ENCODE data around the gene SAG. TPM values are rescaled to one million over a fixed set of nuclear protein-coding genes. Genes with fewer than 3 reads are reported as not detected.

The SAG gene
- total and polyA plus RNA-seq, 9 of the 15 experiments (the other 6 are each of a cell fraction or from before 2014, with no cell fraction given): 0.04 to 0.64 (median 0.31) TPM; not detected in 5

DNA sequence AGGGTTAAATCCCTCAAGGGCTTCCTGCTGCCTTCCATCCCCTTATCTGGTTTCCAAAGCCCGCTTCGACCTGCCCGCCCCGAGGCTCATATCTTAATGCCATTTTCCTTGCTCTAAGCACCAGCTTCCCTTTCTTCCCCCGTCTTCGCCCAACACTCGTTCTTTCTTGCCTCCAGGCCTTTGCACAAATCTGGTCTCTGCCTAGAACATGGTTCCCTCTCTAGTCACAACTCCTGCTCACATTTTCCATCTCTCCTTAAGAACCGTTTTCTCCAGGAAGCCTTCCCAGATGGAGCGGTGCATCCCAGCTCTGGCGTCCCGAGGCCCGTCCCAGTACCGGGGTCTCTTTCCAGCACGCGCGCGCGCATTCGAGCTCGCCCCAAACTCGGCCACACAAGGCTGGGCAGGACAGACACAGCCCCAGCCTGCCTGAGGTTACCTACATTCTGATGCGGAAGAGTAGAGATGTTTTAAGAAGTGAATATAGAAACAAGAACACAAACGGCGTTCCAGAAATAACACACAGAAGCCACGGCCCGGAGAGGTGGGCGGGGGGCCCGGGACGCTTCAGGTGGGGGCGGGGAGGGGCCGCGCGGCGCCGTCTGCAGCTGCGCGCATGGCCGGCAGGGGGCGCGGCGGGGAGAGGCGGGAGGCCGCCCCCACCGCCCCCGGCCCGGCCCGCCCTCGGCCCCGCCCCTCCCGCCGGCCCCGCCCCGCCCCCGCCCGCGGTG lies 46.3 kb downstream of the SAG start, which contains the start of gene DGKD (continued):
- TF ChIP-seq BRD9 (IDR thresholded peaks at IDR 0.05; ENCODE audit: low read depth, partially characterized antibody): no peak
- TF ChIP-seq, protein P1, sequence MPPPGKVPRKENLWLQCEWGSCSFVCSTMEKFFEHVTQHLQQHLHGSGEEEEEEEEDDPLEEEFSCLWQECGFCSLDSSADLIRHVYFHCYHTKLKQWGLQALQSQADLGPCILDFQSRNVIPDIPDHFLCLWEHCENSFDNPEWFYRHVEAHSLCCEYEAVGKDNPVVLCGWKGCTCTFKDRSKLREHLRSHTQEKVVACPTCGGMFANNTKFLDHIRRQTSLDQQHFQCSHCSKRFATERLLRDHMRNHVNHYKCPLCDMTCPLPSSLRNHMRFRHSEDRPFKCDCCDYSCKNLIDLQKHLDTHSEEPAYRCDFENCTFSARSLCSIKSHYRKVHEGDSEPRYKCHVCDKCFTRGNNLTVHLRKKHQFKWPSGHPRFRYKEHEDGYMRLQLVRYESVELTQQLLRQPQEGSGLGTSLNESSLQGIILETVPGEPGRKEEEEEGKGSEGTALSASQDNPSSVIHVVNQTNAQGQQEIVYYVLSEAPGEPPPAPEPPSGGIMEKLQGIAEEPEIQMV (tag; conservative IDR thresholded peaks at IDR 0.05; ENCODE audit: low read depth): no peak
- TF ChIP-seq, protein P2, sequence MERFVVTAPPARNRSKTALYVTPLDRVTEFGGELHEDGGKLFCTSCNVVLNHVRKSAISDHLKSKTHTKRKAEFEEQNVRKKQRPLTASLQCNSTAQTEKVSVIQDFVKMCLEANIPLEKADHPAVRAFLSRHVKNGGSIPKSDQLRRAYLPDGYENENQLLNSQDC (CRISPR knock-in tag; IDR thresholded peaks at IDR 0.05): no peak
- TF ChIP-seq JUNB (CRISPR knock-in tag; conservative IDR thresholded peaks at IDR 0.05): no peak
- no peak for TF ChIP-seq TCF3 (CRISPR knock-in tag; IDR thresholded peaks at IDR 0.05)
- TF ChIP-seq, protein P3, sequence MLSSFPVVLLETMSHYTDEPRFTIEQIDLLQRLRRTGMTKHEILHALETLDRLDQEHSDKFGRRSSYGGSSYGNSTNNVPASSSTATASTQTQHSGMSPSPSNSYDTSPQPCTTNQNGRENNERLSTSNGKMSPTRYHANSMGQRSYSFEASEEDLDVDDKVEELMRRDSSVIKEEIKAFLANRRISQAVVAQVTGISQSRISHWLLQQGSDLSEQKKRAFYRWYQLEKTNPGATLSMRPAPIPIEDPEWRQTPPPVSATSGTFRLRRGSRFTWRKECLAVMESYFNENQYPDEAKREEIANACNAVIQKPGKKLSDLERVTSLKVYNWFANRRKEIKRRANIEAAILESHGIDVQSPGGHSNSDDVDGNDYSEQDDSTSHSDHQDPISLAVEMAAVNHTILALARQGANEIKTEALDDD (IDR thresholded peaks at IDR 0.05): peak; percentile 46; the same call in 1 of the 2 replicates
- no peak for TF ChIP-seq MCM5 (IDR thresholded peaks at IDR 0.05; ENCODE audit: low read depth)
- TF ChIP-seq NFATC3 (IDR thresholded peaks at IDR 0.05): no peak
- TF ChIP-seq MCM7 (IDR thresholded peaks at IDR 0.05): no peak
- no peak for TF ChIP-seq HMG20A (CRISPR knock-in tag; conservative IDR thresholded peaks at IDR 0.05)
- TF ChIP-seq, protein P4, sequence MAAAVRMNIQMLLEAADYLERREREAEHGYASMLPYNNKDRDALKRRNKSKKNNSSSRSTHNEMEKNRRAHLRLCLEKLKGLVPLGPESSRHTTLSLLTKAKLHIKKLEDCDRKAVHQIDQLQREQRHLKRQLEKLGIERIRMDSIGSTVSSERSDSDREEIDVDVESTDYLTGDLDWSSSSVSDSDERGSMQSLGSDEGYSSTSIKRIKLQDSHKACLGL (CRISPR knock-in tag; IDR thresholded peaks at IDR 0.05; ENCODE audit: borderline replicate concordance, poor library complexity, severe bottlenecking): no peak
- peak; percentile 35; the same call in 1 of the 2 replicates for TF ChIP-seq ATF7 (IDR thresholded peaks at IDR 0.05)
- no peak for TF ChIP-seq HDAC6 (IDR thresholded peaks at IDR 0.05; ENCODE audit: low read depth, low read length)
- TF ChIP-seq, protein P5, sequence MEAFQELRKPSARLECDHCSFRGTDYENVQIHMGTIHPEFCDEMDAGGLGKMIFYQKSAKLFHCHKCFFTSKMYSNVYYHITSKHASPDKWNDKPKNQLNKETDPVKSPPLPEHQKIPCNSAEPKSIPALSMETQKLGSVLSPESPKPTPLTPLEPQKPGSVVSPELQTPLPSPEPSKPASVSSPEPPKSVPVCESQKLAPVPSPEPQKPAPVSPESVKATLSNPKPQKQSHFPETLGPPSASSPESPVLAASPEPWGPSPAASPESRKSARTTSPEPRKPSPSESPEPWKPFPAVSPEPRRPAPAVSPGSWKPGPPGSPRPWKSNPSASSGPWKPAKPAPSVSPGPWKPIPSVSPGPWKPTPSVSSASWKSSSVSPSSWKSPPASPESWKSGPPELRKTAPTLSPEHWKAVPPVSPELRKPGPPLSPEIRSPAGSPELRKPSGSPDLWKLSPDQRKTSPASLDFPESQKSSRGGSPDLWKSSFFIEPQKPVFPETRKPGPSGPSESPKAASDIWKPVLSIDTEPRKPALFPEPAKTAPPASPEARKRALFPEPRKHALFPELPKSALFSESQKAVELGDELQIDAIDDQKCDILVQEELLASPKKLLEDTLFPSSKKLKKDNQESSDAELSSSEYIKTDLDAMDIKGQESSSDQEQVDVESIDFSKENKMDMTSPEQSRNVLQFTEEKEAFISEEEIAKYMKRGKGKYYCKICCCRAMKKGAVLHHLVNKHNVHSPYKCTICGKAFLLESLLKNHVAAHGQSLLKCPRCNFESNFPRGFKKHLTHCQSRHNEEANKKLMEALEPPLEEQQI (IDR thresholded peaks at IDR 0.05): no peak
- TF ChIP-seq SRSF9 (IDR thresholded peaks at IDR 0.05; ENCODE audit: borderline replicate concordance, low read depth, low read length): no peak
- no peak for TF ChIP-seq ZNF140 (CRISPR knock-in tag; IDR thresholded peaks at IDR 0.05)
- no peak for TF ChIP-seq CHD4 (IDR thresholded peaks at IDR 0.05; ENCODE audit: insufficient read depth, insufficient replicate concordance, low read depth, low read length, poor library complexity, severe bottlenecking)
- TF ChIP-seq ZFX (CRISPR knock-in tag; IDR thresholded peaks at IDR 0.05): 0 out of 2 replicates have a peak, but pooled peaks have one; percentile 9
- TF ChIP-seq, protein P6, sequence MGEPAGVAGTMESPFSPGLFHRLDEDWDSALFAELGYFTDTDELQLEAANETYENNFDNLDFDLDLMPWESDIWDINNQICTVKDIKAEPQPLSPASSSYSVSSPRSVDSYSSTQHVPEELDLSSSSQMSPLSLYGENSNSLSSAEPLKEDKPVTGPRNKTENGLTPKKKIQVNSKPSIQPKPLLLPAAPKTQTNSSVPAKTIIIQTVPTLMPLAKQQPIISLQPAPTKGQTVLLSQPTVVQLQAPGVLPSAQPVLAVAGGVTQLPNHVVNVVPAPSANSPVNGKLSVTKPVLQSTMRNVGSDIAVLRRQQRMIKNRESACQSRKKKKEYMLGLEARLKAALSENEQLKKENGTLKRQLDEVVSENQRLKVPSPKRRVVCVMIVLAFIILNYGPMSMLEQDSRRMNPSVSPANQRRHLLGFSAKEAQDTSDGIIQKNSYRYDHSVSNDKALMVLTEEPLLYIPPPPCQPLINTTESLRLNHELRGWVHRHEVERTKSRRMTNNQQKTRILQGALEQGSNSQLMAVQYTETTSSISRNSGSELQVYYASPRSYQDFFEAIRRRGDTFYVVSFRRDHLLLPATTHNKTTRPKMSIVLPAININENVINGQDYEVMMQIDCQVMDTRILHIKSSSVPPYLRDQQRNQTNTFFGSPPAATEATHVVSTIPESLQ (CRISPR knock-in tag; IDR thresholded peaks at IDR 0.05): no peak
